Memory B cell (primary cell): Measurements from ENCODE around the gene TMEM178A.
"Not testable (repeated sequence)": the region's sequence is repeated elsewhere in the genome, so short reads cannot be mapped to it uniquely, and the experiment has no call there.

ENCODE experiments used
- ATAC-seq: fragments of 150-1000 bp; cut with Tn5 transposase; 2 replicates; pipeline ENCODE4 v1.10.0; 2021; ENCODE audit warnings: low read depth, mild to moderate bottlenecking, moderate library complexity
- DNase-seq, 2 donors: peaks; one replicate each; pipeline ENCODE4 v3.0.0; 2022; ENCODE audit warnings: low spot score in 2 of 2
- H3K27ac Mint-ChIP-seq: one replicate; pipeline ENCODE4 v1.8.0; 2022; ENCODE audit warnings: mild to moderate bottlenecking, moderate library complexity, mixed read lengths
- H3K27me3 Mint-ChIP-seq: one replicate; pipeline ENCODE4 v1.8.0; 2022; ENCODE audit warnings: mixed read lengths
- H3K36me3 Mint-ChIP-seq: one replicate; pipeline ENCODE4 v1.8.0; 2022; ENCODE audit warnings: mild to moderate bottlenecking, mixed read lengths
- H3K4me1 Mint-ChIP-seq: one replicate; pipeline ENCODE4 v1.8.0; 2022; ENCODE audit warnings: mixed read lengths
- H3K4me3 Mint-ChIP-seq: one replicate; pipeline ENCODE4 v1.8.0; 2022; ENCODE audit warnings: mild to moderate bottlenecking, moderate library complexity, mixed read lengths
- H3K9me3 Mint-ChIP-seq: one replicate; pipeline ENCODE4 v1.8.0; 2022; ENCODE audit warnings: mixed read lengths

The TMEM178A gene

DNA sequence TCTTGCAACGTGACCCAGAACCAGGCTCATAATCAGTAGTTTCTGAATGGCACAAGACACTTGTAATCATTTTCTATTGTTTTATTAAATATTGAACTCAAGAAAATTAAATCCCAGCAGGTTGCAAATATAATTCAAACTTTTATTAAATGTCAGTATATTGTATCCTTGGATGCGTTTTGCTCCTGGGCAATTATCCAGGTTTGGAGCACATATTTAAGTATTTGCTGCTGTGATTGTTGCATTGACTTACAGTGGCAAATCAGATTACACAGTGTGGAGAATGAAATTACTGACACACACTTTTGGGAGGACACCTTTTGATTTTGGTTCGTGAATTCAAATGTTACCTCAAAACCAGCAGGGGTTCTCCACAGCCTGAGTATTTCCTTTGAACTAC, 27.1 kb upstream of the TMEM178A start:
- ATAC-seq: no peak
- H3K4me1 Mint-ChIP-seq: no peaks in the 10 kb centered on the region

DNA sequence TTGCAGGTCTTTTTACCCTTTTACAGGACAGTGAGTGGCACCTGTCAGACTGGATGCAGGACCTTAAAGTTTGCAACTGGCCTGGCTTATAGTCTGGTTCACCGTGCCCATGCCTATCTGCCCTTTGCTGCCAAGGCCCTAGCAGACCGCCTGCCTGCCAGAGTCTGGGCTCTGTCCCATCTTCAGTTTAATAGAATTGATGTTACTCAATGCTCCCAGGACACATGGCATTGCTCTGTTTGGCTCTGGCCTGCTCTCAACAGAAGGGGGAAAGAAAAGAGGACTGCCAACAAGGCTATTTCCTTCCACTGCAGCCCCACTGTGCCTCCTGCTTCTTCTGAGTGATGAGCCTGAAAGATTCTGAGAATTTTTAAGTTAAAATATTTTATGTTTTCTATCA, 25.6 kb upstream of the TMEM178A start:
- Mint-ChIP-seq H3K27me3 (peaks cover 16% of the 10 kb centered on the region), H3K4me1 (no peaks in the 10 kb centered on the region), H3K4me3 (no peak overlapping the region), H3K36me3 (no peaks in the 10 kb centered on the region), H3K9me3 (no peaks in the 10 kb centered on the region), H3K27ac (no peak overlapping the region)
- DNase-seq (no peak), ATAC-seq (no peak)

More for the DNA sequence above, 27.1 kb upstream of the TMEM178A start:
- H3K9me3 Mint-ChIP-seq: no peaks in the 10 kb centered on the region
- no peaks in the 10 kb centered on the region for H3K36me3 Mint-ChIP-seq
- no peak for DNase-seq
- no peak overlapping the region for H3K27ac Mint-ChIP-seq
- peaks cover 16% of the 10 kb centered on the region for H3K27me3 Mint-ChIP-seq
- H3K4me3 Mint-ChIP-seq: no peak overlapping the region

DNA sequence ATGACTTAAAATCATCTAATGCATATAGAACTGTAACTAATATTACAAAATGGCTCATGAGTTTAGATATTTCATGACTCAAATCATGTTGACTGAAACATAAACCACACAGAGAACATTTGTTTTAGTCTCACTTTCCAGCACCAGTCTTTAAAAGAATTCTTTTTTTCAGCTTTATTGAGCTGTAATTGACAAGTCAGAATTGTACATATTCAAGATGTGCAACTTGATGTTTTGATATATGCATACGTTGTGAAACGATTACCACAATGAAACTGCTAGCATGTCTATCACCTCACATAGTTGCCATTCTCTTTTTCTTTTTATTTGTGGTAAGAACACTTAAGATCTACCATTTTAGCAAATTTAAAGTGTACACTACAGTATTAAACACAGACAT, 25.0 kb upstream of the TMEM178A start:
- H3K4me1 Mint-ChIP-seq: no peaks in the 10 kb centered on the region
- H3K36me3 Mint-ChIP-seq: no peaks in the 10 kb centered on the region
- DNase-seq (no peak), ATAC-seq (no peak)
- H3K27ac Mint-ChIP-seq: no peak overlapping the region
- peaks cover 14% of the 10 kb centered on the region for H3K27me3 Mint-ChIP-seq
- no peaks in the 10 kb centered on the region for H3K9me3 Mint-ChIP-seq
- H3K4me3 Mint-ChIP-seq: no peak overlapping the region

DNA sequence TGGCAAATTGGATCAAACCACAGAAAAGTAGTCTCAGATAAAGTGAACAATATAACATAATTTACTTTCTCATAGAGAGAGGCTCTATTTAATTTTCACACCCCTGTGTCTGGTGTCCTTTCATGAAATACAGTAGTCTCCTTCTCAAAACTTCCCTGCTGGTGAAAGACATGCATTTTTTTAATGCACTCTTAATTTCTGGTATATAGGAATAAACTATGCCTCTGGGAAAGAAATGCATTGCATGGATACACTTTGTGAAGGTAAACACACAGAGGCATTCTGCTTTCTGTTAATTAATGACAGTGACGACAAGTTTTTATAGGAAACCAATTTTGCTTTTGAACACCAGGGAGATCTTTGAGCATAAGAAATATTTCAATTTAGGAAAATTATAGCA, 24.1 kb upstream of the TMEM178A start:
- H3K4me1 Mint-ChIP-seq: no peaks in the 10 kb centered on the region
- peaks cover 12% of the 10 kb centered on the region for H3K27me3 Mint-ChIP-seq
- no peaks in the 10 kb centered on the region for H3K36me3 Mint-ChIP-seq
- ATAC-seq (no peak), DNase-seq (no peak)
- H3K9me3 Mint-ChIP-seq: no peaks in the 10 kb centered on the region
- H3K27ac Mint-ChIP-seq: no peak overlapping the region
- H3K4me3 Mint-ChIP-seq: no peak overlapping the region

DNA sequence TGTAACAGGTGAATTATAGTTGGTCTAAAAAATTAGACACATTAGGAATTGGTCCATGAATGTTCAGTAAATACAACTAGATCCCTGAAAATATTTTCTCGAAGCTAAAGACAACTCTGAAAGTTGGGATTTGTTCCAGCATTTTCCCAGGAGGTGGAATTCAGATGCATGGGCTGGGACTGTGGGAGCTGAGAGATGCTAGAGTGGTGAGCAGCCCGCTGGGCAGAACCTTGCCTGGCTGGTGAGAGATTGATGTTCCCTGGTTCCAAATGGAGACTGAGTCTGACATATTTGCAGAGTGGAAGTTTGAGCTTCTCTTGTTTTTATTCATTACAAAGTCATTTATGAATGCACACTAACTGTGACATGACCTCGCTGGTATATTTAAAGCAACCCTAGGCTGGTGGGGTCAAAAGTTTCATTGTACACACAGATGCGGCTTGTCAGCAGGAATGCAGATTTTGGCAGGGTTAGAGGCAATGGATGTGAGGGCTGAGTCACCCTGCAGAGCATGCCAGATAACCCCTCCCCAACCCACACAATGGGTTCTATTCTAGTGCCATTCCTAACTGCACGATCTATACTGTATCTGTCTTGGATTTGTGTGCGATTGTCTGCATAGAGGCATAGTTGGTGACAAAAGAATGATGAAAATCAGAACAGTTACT, 23.5 kb upstream of the TMEM178A start:
- DNase-seq (no peak), ATAC-seq (no peak)
- Mint-ChIP-seq H3K27ac (no peak overlapping the region), H3K9me3 (no peaks in the 10 kb centered on the region), H3K27me3 (peaks cover 12% of the 10 kb centered on the region), H3K4me1 (no peaks in the 10 kb centered on the region), H3K4me3 (no peak overlapping the region), H3K36me3 (no peaks in the 10 kb centered on the region)

DNA sequence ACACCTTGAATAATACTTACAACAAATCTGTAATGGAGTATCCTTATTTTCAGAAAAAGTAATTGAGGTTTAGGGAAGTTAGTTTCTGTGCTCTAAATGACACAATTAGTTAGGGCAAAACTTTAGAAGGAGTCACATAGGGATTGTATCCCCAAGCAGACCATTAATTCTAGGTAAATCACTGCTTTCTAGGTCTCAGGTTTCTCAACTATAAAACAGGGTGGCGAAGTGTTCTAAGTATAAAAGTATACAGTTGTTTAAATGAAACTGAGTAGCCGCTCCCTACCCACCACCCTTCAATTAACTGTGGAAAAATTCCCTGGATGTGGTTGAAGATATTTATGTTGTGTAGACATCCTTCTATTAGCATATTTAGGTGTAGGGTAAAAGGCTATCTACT, 19.9 kb upstream of the TMEM178A start:
- H3K27me3 Mint-ChIP-seq: peaks cover 7% of the 10 kb centered on the region
- DNase-seq (no peak), ATAC-seq (no peak)
- no peaks in the 10 kb centered on the region for H3K36me3 Mint-ChIP-seq
- H3K4me3 Mint-ChIP-seq: no peak overlapping the region
- no peaks in the 10 kb centered on the region for H3K4me1 Mint-ChIP-seq
- no peak overlapping the region for H3K27ac Mint-ChIP-seq
- no peaks in the 10 kb centered on the region for H3K9me3 Mint-ChIP-seq

DNA sequence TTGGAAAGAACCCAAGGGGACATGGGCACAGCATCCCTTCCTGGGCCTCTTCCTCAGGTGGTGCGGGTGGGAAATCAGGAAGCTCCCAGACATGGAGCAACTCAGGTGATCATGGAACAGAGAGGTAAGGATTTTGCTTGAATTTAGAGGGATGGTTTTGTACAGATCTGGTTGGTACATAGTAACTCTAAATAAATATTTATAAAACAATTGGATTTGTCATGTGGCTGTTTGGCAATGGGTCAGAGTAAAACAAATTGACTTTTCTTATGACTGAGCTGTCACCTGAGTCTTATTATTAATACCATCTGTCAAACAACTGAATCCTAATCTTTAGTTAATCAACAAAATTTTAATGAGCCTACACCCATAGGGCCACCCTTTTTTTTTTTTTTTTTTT, 19.4 kb upstream of the TMEM178A start:
- Mint-ChIP-seq H3K4me1 (no peaks in the 10 kb centered on the region), H3K27ac (no peak overlapping the region), H3K4me3 (no peak overlapping the region), H3K27me3 (peaks cover 4% of the 10 kb centered on the region), H3K36me3 (no peaks in the 10 kb centered on the region), H3K9me3 (no peaks in the 10 kb centered on the region)
- DNase-seq: no peak
- ATAC-seq: no peak

DNA sequence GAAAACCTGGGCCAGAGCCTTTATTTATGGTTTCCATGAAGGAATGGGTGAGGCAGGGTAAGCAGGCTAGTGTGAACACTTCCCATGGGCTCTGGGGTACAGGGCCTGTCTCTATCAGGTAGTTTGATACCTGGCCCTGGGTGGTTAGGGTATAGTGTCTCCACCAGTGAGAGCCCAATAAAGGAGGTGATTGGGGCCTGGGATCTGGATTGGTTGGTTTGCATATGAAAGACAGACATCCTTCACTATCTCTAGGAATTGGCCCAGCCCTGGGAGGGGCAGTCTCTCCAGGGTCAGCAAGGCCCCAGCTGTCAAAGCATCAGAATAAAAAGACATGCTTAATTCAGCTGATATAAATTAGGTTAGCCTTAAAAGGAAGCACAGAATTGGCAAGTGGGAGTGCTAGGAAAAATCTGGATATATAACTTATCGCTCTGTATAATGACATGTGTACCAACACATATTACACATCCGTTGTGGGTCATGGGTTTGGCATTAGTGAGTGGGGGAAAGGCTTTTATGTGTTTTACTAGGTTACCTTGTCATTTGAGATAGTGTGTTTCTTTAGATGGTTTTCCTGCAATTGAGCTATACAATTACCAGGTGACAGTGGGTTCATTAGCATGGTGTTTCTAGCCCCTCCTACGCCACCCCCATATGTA, 18.5 kb upstream of the TMEM178A start:
- no peak overlapping the region for H3K4me3 Mint-ChIP-seq
- H3K27ac Mint-ChIP-seq: no peak overlapping the region
- no peaks in the 10 kb centered on the region for H3K4me1 Mint-ChIP-seq
- no peaks in the 10 kb centered on the region for H3K36me3 Mint-ChIP-seq
- H3K27me3 Mint-ChIP-seq: peaks cover 1% of the 10 kb centered on the region
- H3K9me3 Mint-ChIP-seq: no peaks in the 10 kb centered on the region
- DNase-seq (no peak), ATAC-seq (no peak)

DNA sequence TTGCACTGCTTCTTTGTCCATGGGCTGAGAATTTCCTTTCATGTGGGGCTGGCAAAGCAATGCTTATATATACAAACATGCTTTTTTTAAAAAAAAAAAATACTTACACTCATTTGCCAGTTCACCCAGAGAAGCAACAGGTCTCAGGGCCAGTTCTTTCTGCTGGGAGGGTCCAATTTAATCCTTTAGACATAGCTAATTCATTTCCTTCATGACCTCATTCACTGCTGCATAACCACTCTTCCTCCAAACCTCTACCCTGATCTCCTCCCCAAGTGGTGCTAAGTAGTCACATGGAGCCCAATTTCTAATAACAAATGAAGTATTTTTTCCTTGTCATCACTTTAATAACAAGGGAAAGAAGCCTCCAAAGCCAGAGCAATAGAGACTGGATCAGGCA, 17.1 kb upstream of the TMEM178A start:
- no peak for ATAC-seq
- H3K27me3 Mint-ChIP-seq: peaks cover 3% of the 10 kb centered on the region
- no peak for DNase-seq
- H3K36me3 Mint-ChIP-seq: no peaks in the 10 kb centered on the region
- H3K9me3 Mint-ChIP-seq: no peaks in the 10 kb centered on the region
- H3K4me3 Mint-ChIP-seq: no peak overlapping the region
- H3K4me1 Mint-ChIP-seq: no peaks in the 10 kb centered on the region
- no peak overlapping the region for H3K27ac Mint-ChIP-seq

DNA sequence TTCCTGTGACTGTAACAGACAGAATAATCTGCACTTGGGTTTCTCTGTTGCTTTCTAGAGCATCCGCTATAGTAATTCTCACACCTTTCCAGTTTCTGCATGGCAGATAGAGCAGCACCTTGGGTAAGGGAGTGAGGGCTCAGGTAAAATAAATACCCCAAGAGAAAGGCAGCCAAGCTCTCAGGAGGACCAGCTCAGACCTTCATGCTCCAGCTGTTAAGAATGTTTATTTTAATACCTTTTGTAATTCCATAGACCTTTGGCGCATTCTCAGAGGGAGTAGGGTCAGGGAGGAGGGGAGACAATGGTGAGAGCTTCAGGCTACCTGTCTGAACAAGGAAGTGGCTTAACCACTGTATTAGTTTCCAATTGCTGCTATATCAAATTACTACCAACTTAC, 16.2 kb upstream of the TMEM178A start:
- ATAC-seq: no peak
- H3K27ac Mint-ChIP-seq: no peak overlapping the region
- H3K9me3 Mint-ChIP-seq: peaks cover 2% of the 10 kb centered on the region
- no peaks in the 10 kb centered on the region for H3K4me1 Mint-ChIP-seq
- peaks cover 2% of the 10 kb centered on the region for H3K36me3 Mint-ChIP-seq
- peaks cover 7% of the 10 kb centered on the region for H3K27me3 Mint-ChIP-seq
- DNase-seq: no peak
- H3K4me3 Mint-ChIP-seq: no peak overlapping the region

DNA sequence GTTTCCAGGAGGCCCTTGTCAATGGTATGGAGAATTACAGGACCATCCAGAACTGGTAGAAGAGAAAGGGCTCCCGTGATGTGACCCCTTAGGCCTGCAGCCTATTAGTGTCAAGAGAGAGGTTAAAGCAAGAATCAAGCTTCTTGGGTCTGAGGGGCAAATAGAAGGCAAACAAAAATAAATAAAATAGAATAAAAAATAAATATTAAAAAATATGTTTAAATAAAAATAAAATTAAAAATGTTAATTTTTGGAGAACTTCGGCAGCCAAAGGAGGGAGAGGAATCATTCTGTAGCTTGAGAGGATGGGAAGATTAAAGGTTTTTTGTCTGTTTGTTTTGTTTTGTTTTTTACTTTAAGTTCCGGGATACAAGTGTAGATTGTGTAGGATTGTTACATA, 15.2 kb upstream of the TMEM178A start:
- H3K4me1 Mint-ChIP-seq: no peaks in the 10 kb centered on the region
- H3K27me3 Mint-ChIP-seq: peaks cover 9% of the 10 kb centered on the region
- H3K4me3 Mint-ChIP-seq: no peak overlapping the region
- ATAC-seq (no peak), DNase-seq (no peak)
- peaks cover 2% of the 10 kb centered on the region for H3K36me3 Mint-ChIP-seq
- peaks cover 2% of the 10 kb centered on the region for H3K9me3 Mint-ChIP-seq
- H3K27ac Mint-ChIP-seq: no peak overlapping the region

DNA sequence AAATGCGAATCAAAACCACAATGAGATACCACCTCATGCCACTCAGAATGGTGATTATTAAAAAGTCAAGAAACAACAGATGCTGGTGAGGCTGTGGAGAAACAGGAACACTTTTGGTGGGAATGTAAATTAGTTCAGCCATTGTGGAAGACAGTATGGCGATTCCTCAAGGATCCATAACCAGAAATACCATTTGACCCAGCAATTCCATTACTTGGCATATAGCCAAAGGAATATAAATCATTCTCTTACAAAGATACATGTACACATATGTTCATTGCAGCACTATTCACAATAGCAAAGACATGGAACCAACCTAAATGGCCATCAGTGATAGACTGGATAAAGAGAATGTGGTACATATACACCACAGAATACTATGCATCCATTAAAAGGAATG, 9.5 kb upstream of the TMEM178A start:
- H3K4me1 Mint-ChIP-seq, ATAC-seq, H3K4me3 Mint-ChIP-seq, H3K27ac Mint-ChIP-seq, DNase-seq, H3K9me3 Mint-ChIP-seq, H3K36me3 Mint-ChIP-seq: not testable (repeated sequence)
- H3K27me3 Mint-ChIP-seq: peaks cover 15% of the 10 kb centered on the region

DNA sequence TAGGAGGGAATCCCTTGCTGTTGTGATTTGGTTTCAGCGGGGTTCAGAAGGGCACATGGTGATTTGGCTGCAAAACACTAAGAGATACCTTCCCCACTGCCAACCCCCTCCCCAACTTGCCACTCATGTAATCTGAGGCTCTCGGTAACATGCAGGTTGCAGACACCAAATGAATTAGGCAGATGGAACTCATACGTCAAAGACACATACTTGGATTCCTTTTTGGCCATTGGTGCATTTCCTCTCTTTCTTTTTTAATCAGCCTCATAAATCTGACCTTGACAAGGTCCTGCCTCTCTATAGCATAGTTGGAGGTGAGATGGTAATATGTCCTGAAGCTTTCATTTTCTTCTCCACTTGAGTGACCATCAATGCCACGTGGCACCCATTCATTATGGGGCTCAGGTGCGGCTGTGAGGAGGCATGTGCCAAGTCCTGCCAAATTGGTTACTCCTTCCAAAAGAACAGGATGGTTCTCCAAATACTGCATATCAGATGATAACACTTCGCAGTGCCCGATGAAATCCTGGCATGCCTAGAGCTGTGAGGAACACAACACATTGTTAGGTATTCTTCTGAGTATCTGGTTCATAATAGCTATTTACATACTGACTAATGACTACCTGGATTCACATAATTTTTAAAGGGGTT, 8.3 kb upstream of the TMEM178A start:
- peaks cover 2% of the 10 kb centered on the region for H3K9me3 Mint-ChIP-seq
- no peak overlapping the region for H3K4me3 Mint-ChIP-seq
- no peaks in the 10 kb centered on the region for H3K4me1 Mint-ChIP-seq
- H3K27me3 Mint-ChIP-seq: peaks cover 19% of the 10 kb centered on the region
- peaks cover 2% of the 10 kb centered on the region for H3K36me3 Mint-ChIP-seq
- DNase-seq (no peak), ATAC-seq (no peak)
- H3K27ac Mint-ChIP-seq: no peak overlapping the region

DNA sequence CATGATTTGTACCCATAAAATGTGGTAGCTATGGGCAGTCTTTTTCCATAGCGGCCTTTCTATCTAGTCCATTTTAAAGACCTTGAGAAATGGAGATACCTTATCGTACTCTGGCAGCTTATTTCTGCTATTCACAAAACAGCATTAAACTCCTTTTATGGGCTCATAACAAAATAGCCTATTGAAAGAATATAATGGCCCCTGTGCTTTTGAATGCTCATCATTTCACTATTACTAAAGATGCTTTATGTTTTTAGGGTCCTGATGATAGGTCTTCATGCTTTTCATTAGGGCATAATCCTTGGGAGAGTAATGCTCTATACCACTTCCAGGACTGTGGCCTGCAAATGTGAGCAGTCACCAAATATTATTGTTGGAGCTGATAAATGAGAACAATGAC, 7.3 kb upstream of the TMEM178A start:
- ATAC-seq: no peak
- Mint-ChIP-seq H3K36me3 (peaks cover 2% of the 10 kb centered on the region), H3K27me3 (peaks cover 19% of the 10 kb centered on the region), H3K9me3 (peaks cover 2% of the 10 kb centered on the region), H3K4me1 (no peaks in the 10 kb centered on the region), H3K4me3 (no peak overlapping the region), H3K27ac (no peak overlapping the region)
- no peak for DNase-seq
